K562 (cell line): ENCODE measurements around the gene DEDD. TPM values are rescaled to one million over a fixed set of nuclear protein-coding genes. Genes with fewer than 3 reads are reported as not detected.

ENCODE experiments used
- CBX8 ChIP-seq: fragments of 200-600 bp; sonication (generic); IDR thresholded peaks from 2 replicates; pipeline ENCODE4 v1.6.1; 2012; ENCODE audit warnings: borderline replicate concordance, mixed run types, low read depth, mild to moderate bottlenecking, moderate library complexity, mixed read lengths, low read length, control low read depth, inconsistent platforms; ENCODE audit not compliant: poor library complexity, severe bottlenecking; ENCODE audit errors: extremely low read depth
- CREBBP ChIP-seq: IDR thresholded peaks from one replicate; pipeline ENCODE4 v1.6.1; 2012; ENCODE audit warnings: low read depth, mild to moderate bottlenecking, control low read depth, inconsistent platforms, low read length
- ETV6 ChIP-seq, 3 experiments: fragments of 150-350 bp in 1 of 3; sonication (generic) in 1 of 3; formaldehyde crosslinking in 1 of 3; IDR thresholded peaks; 2 replicates each; pipeline versions ENCODE4 v1.6.1 to v1.8.0; 2014 to 2022; ENCODE audit warnings: borderline replicate concordance in 2 of 3, low read depth in 2 of 3, antibody characterized with exemption in 1 of 3, low read length in 1 of 3, mild to moderate bottlenecking in 1 of 3, missing genetic modification reagents in 1 of 3
- EWSR1 ChIP-seq: fragments of 450-650 bp; IDR thresholded peaks from 2 replicates; pipeline ENCODE4 v1.6.1; 2018; ENCODE audit warnings: borderline replicate concordance, mild to moderate bottlenecking, low read depth, moderate library complexity; ENCODE audit not compliant: partially characterized antibody
- FOXM1 ChIP-seq, 2 experiments: fragments of 450-650 bp in 1 of 2; sonication (generic) in 1 of 2; formaldehyde crosslinking in 1 of 2; IDR thresholded peaks; 2 replicates each; pipeline versions ENCODE4 v1.6.1 to v1.9.0; 2017 to 2022; ENCODE audit warnings: low read depth in 2 of 2, mild to moderate bottlenecking in 2 of 2, missing genetic modification reagents in 1 of 2, moderate library complexity in 1 of 2
- FOXP1 ChIP-seq: sonication (generic); formaldehyde crosslinking; IDR thresholded peaks from 2 replicates; pipeline ENCODE4 v1.8.0; 2022; ENCODE audit warnings: mild to moderate bottlenecking, missing genetic modification reagents
- HDAC1 ChIP-seq, 2 experiments: fragments of 450-650 bp; IDR thresholded peaks; 2 replicates each; pipeline ENCODE4 v1.6.1; 2016 to 2017; ENCODE audit warnings: inconsistent platforms in 1 of 2, mild to moderate bottlenecking in 1 of 2, moderate library complexity in 1 of 2
- HMGN3 ChIP-seq: IDR thresholded peaks from 2 replicates; pipeline ENCODE4 v1.6.1; 2011; ENCODE audit warnings: borderline replicate concordance, low read depth, mild to moderate bottlenecking, mixed read lengths, low read length; ENCODE audit not compliant: insufficient read length; ENCODE audit errors: extremely low read depth
- MYNN ChIP-seq, 2 experiments: sonication (generic); formaldehyde crosslinking in 1 of 2; IDR thresholded peaks; 2 replicates each; pipeline versions ENCODE4 v1.5.0 to v1.6.1; 2016 to 2020; ENCODE audit warnings: antibody characterized with exemption in 1 of 2, missing genetic modification reagents in 1 of 2
- RUNX1 ChIP-seq: sonication (generic); IDR thresholded peaks from 2 replicates; pipeline ENCODE4 v1.6.1; 2016; ENCODE audit warnings: antibody characterized with exemption, low read depth
- YY1 ChIP-seq, 3 experiments: IDR thresholded peaks; 2 replicates each; pipeline ENCODE4 v1.6.1; 2011; ENCODE audit warnings: low read length in 2 of 3, mild to moderate bottlenecking in 2 of 3, moderate library complexity in 2 of 3, borderline replicate concordance in 1 of 3, control low read depth in 1 of 3, low read depth in 1 of 3; ENCODE audit not compliant: insufficient read depth in 3 of 3, insufficient replicate concordance in 2 of 3, control insufficient read depth in 1 of 3, insufficient read length in 1 of 3; ENCODE audit errors: extremely low read depth in 1 of 3
- ZEB2 ChIP-seq: fragments of 450-650 bp; IDR thresholded peaks from 2 replicates; pipeline ENCODE4 v1.6.1; 2016
- ZNF551 ChIP-seq: fragments of 250-450 bp; sonication (Bioruptor Pico); IDR thresholded peaks from 2 replicates; pipeline ENCODE4 v1.5.0; 2021; ENCODE audit warnings: mild to moderate bottlenecking, moderate library complexity
- polyA plus RNA-seq, 8 experiments: library from polyadenylated mRNA; depleted of rRNA in 4 of 8; stranded (reverse) in 5 of 8; unstranded in 3 of 8; fragments of >200 nt; fragmentation: Nextera tagmentation in 2 of 8; fragmentation: Illumina TruSeq in 1 of 8; extraction: Ambion mirVana in 2 of 8; extraction: Trizol in 1 of 8; gene quantifications; 2 replicates each; pipeline versions ENCODE4 v1.2.1 to v1.2.3, GENCODE V29; 2011 to 2014; ENCODE audit warnings: inconsistent platforms in 1 of 8, missing spikeins in 1 of 8
- total RNA-seq, 7 experiments: library from RNA; depleted of rRNA in 6 of 7; stranded (reverse); fragments of >200 nt in 6 of 7; fragmentation: Illumina TruSeq in 2 of 7; extraction: Trizol in 2 of 7; gene quantifications; 2 replicates each; pipeline versions ENCODE4 v1.2.1 to v1.2.3, GENCODE V29; 2011 to 2021; ENCODE audit warnings: low replicate concordance in 1 of 7
- TF ChIP-seq, protein P1 (sequence below): fragments of 450-650 bp; IDR thresholded peaks from 2 replicates; pipeline ENCODE4 v1.6.1; 2017; ENCODE audit warnings: antibody characterized with exemption
- TF ChIP-seq, protein P2 (sequence below), 2 experiments: IDR thresholded peaks; 2 replicates each; pipeline ENCODE4 v1.6.1; 2011; ENCODE audit warnings: borderline replicate concordance in 1 of 2, control low read depth in 1 of 2, low read depth in 1 of 2, low read length in 1 of 2, mild to moderate bottlenecking in 1 of 2, mixed read lengths in 1 of 2, moderate library complexity in 1 of 2; ENCODE audit not compliant: insufficient read depth in 1 of 2, insufficient read length in 1 of 2, poor library complexity in 1 of 2, severe bottlenecking in 1 of 2; ENCODE audit errors: extremely low read depth in 1 of 2
- TF ChIP-seq, protein P3 (sequence below): fragments of 450-650 bp; IDR thresholded peaks from 2 replicates; pipeline ENCODE4 v1.6.1; 2017; ENCODE audit warnings: antibody characterized with exemption, mild to moderate bottlenecking

The DEDD gene
- total and polyA plus RNA-seq, 9 of the 15 experiments (the other 6 are each of a cell fraction or from before 2014, with no cell fraction given), result 11.6 to 41.0 (median 16.8) TPM

DNA sequence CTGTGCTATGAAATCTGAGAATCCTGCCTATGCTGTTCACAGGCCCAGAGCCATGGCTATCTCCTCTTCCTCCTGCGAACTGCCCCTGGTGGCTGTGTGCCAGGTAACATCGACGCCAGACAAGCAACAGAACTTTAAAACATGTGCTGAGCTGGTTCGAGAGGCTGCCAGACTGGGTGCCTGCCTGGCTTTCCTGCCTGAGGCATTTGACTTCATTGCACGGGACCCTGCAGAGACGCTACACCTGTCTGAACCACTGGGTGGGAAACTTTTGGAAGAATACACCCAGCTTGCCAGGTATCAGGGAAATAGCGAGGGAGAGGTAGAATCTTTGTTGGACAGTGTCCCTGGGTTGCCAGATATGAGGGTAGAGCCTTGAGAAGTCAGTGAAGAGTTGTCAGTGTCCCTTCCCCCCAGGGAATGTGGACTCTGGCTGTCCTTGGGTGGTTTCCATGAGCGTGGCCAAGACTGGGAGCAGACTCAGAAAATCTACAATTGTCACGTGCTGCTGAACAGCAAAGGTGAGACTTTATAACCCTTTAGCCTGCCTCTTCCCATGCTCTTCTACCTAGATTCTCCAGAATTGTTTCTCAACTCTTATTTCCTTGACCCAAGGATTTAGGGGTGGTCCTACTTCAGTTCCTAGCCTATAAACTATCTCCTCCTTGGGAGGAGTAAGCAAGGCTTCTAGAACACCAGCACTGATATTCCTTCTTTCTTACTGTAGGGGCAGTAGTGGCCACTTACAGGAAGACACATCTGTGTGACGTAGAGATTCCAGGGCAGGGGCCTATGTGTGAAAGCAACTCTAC is 13.2 kb downstream of the DEDD start (continued):
- TF ChIP-seq CBX8 (no peak), MYNN (IDR thresholded peaks at IDR 0.05) (no peak), MYNN (CRISPR knock-in tag; IDR thresholded peaks at IDR 0.05) (no peak), FOXP1 (peak; percentile 70; the same call in 1 of the 2 replicates), YY1 (IDR thresholded peaks at IDR 0.05; ENCODE audit: borderline replicate concordance in 1 of 3, control insufficient read depth in 1 of 3, extremely low read depth in 1 of 3, insufficient read depth in 3 of 3, insufficient read length in 1 of 3, insufficient replicate concordance in 2 of 3, low read depth in 1 of 3, low read length in 2 of 3) (peak in 1 of 3 experiments; percentile 23), ETV6 (IDR thresholded peaks at IDR 0.05; ENCODE audit: borderline replicate concordance in 1 of 2, low read depth in 2 of 2, low read length in 1 of 2) (no peak), ETV6 (CRISPR knock-in tag; IDR thresholded peaks at IDR 0.05; ENCODE audit: borderline replicate concordance) (no peak), RUNX1 (no peak), HMGN3 (no peak), FOXM1 (IDR thresholded peaks at IDR 0.05; ENCODE audit: low read depth) (no peak), FOXM1 (CRISPR knock-in tag; IDR thresholded peaks at IDR 0.05; ENCODE audit: low read depth) (no peak), EWSR1 (no peak), HDAC1 (IDR thresholded peaks at IDR 0.05) (no peak), ZEB2 (no peak), ZNF551 (CRISPR knock-in tag) (no peak), CREBBP (no peak)
- TF ChIP-seq, protein P1, sequence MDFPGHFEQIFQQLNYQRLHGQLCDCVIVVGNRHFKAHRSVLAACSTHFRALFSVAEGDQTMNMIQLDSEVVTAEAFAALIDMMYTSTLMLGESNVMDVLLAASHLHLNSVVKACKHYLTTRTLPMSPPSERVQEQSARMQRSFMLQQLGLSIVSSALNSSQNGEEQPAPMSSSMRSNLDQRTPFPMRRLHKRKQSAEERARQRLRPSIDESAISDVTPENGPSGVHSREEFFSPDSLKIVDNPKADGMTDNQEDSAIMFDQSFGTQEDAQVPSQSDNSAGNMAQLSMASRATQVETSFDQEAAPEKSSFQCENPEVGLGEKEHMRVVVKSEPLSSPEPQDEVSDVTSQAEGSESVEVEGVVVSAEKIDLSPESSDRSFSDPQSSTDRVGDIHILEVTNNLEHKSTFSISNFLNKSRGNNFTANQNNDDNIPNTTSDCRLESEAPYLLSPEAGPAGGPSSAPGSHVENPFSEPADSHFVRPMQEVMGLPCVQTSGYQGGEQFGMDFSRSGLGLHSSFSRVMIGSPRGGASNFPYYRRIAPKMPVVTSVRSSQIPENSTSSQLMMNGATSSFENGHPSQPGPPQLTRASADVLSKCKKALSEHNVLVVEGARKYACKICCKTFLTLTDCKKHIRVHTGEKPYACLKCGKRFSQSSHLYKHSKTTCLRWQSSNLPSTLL, result no peak
- TF ChIP-seq, protein P2, sequence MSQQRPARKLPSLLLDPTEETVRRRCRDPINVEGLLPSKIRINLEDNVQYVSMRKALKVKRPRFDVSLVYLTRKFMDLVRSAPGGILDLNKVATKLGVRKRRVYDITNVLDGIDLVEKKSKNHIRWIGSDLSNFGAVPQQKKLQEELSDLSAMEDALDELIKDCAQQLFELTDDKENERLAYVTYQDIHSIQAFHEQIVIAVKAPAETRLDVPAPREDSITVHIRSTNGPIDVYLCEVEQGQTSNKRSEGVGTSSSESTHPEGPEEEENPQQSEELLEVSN (IDR thresholded peaks at IDR 0.05; ENCODE audit: borderline replicate concordance in 1 of 2, extremely low read depth in 1 of 2, insufficient read depth in 1 of 2, insufficient read length in 1 of 2, low read depth in 1 of 2, low read length in 1 of 2, poor library complexity in 1 of 2, severe bottlenecking in 1 of 2), result peak in 1 of 2 experiments; percentile 57
- TF ChIP-seq, protein P3, sequence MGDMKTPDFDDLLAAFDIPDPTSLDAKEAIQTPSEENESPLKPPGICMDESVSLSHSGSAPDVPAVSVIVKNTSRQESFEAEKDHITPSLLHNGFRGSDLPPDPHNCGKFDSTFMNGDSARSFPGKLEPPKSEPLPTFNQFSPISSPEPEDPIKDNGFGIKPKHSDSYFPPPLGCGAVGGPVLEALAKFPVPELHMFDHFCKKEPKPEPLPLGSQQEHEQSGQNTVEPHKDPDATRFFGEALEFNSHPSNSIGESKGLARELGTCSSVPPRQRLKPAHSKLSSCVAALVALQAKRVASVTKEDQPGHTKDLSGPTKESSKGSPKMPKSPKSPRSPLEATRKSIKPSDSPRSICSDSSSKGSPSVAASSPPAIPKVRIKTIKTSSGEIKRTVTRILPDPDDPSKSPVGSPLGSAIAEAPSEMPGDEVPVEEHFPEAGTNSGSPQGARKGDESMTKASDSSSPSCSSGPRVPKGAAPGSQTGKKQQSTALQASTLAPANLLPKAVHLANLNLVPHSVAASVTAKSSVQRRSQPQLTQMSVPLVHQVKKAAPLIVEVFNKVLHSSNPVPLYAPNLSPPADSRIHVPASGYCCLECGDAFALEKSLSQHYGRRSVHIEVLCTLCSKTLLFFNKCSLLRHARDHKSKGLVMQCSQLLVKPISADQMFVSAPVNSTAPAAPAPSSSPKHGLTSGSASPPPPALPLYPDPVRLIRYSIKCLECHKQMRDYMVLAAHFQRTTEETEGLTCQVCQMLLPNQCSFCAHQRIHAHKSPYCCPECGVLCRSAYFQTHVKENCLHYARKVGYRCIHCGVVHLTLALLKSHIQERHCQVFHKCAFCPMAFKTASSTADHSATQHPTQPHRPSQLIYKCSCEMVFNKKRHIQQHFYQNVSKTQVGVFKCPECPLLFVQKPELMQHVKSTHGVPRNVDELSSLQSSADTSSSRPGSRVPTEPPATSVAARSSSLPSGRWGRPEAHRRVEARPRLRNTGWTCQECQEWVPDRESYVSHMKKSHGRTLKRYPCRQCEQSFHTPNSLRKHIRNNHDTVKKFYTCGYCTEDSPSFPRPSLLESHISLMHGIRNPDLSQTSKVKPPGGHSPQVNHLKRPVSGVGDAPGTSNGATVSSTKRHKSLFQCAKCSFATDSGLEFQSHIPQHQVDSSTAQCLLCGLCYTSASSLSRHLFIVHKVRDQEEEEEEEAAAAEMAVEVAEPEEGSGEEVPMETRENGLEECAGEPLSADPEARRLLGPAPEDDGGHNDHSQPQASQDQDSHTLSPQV, result peak; percentile 60
